ENCODE results near the gene ATP5F1D.

ATP5F1D gene

DNA sequence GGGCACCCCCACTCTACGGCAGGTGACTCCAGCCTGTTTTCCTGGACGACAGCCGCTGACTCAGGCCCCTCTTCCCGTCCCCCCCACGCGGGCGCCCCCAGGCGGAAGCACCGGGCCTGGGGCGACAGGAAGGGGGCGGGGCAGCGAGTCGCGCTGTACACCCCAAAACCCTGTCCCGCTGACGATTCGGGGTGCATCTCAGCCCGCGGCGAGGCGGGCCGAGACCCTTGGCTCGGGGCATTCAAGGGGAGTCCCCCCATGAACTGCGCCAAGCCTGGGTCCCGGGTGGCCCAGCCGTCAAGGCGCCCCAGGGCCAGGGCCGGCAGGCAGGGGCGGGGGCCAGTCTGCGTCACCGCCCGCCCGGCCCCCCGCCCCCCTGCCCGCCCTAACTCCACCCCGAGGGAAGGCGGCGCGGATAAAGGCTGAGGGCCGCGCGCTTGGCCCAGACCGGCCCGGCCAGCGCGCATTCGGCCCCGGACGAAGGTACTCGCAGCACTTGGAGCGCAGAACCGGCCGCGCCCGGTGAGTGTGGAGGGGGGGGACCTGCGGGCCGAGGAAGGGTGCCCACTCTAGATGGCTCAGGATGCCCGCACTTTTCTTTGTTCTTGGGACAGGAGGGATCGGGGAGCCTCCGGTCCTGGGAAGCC is 6.7 kb downstream of the ATP5F1D start, which contains the start of gene MIDN:
Gene MIDN (plus strand): TSS at position 445 of the 647 bp plus-strand sequence. CDS start 1,714 bp downstream, outside the sequence.
- DNase-seq = no peak

DNA sequence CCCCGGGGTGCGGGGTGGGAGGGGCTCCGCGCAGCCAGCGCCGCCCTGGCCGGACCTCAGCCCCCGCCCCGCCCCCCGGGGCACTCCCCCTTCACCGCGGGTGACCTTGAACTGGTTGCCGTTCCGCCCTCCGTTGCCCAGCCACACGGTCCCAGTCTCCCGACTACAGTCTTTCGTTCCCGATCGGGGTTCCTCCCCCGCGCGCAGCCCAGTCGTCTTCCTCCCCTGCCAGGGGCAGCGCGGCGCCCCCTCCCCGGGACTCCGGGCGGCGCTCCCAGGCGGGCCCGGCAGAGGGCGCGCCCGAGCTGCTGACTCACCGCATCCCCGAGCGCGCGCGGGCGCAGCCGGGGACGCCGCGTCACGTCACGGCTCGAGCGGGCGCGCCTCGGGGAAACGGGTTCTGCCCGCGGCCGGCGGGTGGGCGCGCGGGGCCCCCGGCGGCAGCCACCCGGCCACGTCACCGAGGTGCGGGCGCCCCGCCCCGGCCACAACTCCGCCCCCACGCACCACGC is 7.3 kb downstream of the ATP5F1D start:
- peak; percentile 36 for DNase-seq

DNA sequence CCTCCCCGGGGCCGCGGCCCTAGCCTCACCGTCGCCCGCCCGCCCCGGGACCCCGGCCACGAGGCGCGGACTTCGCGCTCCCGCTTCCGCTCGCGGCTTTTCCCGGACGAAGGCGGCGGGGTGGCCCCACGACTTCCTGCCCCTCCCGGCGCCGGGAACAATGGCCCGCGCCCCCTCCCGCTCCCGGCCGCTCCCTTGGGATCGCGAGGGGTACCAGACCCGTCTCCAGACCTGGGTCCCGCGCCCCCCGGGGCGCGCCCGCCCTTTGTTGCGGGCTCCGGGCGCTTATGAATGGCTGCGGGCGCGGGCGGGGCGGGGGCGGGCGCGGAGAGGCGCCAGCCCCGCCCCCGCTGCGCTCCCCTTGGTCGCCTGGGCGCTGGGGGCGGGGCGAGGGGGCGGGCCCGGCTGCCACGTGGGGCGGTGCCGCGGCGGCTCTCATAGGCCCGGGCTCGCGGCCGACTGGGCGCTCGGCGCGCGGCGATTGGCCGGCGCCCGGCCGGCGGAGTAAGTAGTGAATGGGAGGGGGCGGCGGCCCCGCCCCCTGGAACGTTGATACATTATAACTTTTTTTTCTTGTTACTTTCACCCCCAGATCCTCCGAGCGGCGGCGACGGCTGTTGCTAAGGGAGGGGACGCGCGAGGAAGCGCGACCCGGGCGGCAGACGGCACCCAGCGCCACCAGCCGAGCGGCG is 7.9 kb downstream of the ATP5F1D start:
- peak; percentile 82 for DNase-seq

DNA sequence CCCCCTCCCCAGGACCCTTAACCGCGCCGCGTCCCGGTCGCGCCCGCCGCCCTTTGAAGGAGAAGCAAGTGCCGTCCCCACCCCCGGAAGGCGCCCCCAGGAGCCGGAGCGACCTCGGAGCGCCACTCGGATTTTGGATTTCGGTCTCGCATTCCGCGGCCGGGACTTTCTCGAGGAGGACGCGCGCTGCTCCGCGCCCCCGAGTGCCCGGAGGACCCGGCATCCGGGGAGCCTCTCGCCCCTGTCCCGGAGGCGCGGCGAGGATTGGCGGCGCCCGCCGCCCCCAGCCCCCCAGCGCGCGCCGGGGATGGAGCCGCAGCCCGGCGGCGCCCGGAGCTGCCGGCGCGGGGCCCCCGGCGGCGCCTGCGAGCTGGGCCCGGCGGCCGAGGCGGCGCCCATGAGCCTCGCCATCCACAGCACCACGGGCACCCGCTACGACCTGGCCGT is 8.5 kb downstream of the ATP5F1D start:
- DNase-seq = no peak

DNA sequence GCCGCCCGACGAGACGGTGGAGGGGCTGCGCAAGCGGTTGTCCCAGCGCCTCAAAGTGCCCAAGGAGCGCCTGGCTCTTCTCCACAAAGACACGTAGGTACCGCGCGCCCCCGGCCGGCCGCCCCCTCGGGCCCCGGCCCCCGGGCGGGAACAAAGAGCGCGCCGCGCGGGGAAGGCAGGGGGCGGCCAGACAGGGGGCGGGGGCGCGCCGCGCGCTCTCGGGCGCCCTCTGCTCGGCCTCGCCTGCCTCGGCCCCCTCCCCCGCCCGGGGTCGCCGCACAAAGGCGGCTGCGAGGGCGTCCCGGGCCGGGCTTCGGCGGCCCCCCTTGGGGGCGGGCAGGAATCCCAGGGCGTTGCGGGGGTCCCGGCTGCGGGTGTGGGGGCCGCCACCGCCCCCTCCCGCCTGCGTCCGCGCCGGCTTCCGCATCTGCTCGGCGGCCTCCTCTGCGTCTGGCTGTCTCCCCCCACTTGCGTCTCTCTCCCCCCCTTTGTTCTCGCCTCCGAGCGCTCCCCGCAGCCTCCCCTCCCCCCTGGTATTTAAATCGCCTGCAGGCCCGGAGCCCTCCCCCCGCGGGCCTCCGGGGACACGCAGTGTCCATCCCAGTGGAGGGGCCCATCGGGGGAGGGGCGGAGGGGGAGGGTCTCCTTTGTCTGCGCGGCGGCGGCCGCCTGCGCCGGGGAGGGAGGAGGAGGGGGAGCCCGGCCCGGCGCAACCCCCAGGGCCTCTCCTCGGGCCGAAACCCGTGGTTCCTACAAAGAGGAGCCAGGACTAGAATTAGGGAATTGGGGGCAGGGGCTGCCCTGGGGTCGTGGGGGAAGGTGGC is 9.1 kb downstream of the ATP5F1D start:
- peak; percentile 26 for DNase-seq

DNA sequence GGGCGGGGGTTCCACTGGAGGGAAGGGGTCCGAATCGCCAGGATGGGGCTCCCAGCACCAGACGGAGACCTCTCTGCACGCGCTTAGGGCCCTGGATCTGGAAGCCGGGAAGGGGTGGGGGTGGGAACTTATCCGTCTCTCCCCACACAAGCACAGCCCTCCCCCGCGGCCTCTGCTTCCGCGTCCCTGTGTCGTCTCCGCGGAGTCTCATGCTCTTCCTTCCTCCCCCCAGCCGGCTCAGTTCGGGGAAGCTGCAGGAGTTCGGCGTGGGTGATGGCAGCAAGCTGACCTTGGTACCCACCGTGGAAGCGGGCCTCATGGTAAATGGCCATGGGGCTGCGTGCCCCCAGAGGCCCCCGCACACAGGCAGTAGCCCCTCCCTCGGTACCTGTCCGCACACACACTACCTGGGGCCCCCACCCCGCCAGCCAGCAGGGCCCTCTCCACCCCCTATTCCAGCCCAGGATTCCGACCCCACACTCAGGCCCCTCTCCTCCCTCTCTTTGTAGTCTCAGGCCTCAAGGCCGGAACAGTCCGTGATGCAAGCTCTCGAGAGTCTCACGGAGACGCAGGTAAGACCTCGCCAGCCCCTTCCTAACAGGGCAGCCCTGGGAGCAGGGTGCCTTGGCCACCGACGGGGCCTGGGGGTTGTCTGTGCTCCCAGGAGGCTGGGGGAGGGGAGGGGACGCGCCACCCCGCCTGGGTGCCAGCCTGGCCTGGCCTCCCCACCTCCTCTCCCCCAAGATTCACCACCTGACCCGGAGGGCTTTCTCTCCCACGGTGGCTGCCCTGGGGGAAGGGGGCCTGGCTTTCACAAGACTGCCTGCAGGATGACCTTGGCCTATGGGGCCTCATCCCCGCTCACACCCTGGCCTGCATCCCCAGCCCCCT is 10.0 kb downstream of the ATP5F1D start:
- DNase-seq = peak; percentile 7

DNA sequence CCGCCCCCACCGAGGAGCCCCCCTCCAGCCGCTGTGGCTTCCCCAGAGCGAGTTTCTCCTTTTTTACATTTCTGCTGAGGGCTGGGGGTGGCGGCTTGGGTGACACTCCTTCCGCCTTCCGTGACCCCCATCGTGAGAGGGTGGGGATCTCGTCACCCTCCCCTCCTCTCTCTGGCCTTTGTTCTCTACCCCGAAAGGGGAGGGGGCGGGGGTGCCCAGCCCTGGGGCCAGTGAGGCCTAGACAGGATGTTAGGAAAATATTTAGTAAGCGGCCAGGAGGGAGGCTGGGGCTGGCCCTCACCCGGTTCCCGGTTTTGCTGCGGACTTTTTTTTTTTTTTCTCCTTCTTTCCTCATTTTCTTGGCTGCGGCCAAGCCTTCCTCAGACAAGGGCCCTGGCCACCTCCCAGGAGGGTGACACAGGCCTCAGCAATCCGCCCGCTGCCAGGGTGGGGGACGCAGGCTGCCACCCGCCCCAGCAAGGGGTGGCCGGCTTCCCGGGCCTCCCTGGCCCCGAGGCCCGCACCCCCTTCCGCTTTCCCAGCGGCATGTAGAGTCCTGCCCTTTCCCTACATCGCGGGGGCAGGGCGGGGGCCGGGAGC is 10.8 kb downstream of the ATP5F1D start:
- DNase-seq = no peak

DNA sequence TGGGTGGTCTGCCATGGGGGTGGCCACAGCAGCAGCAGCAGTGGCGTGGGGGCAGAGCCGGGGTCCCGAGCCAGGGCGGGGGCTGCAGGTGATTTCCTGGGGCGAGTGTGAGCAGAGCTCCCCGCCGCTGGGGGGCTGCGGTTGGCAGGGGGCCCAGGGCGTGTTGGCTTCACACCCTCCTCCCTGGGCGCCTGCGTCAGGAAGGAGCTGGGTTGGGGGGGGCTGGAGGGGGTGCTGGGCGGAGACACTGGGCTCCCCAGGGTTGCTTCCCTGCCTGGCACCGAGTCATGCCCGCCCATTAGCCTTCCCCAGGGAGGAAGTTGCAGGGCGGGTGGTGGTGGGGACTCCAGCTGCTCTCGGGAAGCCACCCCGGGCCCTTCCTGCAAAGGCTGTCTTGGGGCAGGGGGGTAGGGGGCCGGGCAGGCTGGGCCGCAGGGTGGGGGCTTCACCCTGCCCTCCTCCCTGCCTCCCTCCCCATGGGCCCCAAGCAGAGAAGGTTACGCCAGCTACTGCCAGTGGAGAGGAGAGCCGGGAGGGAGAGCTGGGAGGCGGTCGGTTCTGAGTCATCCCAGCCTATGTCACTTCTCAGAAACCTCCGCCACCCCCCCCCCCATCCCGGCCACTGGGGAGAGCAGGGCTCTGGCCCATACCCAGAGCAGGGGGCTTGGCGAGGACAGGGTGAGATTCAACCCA is 11.4 kb downstream of the ATP5F1D start:
- DNase-seq = peak; percentile 57

DNA sequence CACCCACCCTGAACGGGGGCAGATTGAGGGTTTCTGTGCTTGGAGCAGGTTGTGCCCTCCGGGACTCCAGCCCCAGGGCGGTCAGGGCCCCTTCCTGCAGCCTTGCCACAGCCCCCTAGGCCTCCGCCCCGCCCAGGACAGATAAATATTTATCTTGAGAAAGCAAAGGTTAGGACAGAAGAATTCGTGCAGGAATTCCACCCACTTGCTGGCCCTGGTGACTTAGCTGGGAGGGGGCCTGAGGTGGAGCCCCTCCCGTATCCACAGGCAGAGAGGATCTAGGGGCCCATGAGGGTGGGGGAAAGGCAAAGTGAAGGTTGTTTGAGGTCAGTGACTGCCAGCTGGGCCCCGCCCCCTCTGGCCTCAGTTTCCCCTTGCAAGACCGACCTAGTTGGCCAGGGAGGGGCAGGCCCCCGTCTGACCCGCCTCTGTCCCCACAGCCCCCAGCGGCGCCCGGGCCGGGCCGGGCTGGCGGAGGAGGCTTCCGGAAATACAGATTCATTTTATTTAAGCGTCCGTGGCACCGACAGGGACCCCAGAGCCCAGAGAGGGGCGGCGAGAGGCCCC is 12.0 kb downstream of the ATP5F1D start:
- DNase-seq = no peak

DNA sequence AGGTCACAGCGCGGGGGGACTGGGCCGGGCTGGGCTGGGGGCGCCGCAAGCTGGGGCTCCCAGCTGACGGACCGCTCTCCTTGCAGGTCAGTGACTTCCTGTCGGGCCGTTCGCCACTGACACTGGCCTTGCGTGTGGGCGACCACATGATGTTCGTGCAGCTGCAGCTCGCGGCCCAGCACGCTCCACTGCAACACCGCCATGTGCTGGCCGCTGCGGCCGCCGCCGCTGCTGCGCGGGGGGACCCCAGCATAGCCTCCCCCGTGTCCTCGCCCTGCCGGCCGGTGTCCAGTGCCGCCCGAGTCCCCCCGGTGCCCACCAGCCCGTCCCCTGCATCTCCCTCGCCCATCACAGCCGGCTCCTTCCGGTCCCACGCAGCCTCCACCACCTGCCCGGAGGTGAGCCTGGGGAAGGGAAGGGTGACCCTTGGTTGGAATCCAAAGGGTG is 12.6 kb downstream of the ATP5F1D start:
- no peak for DNase-seq

DNA sequence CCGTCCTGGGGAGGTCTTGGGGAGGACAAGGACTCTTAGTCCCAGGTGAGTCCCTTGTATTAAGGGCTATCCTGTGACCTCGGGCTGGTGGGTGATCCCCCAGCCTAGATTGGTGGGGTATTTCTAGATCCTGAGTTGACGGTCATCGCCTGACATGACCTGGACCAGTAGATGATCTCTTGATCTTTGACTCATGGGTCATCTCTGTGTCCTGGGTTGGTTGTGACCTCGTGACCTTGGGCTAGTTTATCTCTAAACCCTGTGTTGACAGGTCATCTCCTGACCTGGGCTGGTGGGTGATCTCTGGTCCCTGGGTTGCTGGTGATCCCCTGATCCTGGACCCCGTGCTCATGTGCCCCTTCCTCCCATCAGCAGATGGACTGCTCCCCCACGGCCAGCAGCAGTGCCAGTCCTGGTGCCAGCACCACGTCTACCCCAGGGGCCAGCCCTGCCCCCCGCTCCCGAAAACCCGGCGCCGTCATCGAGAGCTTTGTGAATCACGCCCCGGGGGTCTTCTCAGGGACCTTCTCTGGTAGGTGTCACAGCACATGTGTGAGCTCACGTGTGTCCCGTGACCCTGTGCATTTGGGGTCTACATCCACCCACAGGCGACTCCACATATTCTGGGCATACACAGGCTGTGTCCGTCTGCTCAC is 13.1 kb downstream of the ATP5F1D start:
- no peak for DNase-seq

DNA sequence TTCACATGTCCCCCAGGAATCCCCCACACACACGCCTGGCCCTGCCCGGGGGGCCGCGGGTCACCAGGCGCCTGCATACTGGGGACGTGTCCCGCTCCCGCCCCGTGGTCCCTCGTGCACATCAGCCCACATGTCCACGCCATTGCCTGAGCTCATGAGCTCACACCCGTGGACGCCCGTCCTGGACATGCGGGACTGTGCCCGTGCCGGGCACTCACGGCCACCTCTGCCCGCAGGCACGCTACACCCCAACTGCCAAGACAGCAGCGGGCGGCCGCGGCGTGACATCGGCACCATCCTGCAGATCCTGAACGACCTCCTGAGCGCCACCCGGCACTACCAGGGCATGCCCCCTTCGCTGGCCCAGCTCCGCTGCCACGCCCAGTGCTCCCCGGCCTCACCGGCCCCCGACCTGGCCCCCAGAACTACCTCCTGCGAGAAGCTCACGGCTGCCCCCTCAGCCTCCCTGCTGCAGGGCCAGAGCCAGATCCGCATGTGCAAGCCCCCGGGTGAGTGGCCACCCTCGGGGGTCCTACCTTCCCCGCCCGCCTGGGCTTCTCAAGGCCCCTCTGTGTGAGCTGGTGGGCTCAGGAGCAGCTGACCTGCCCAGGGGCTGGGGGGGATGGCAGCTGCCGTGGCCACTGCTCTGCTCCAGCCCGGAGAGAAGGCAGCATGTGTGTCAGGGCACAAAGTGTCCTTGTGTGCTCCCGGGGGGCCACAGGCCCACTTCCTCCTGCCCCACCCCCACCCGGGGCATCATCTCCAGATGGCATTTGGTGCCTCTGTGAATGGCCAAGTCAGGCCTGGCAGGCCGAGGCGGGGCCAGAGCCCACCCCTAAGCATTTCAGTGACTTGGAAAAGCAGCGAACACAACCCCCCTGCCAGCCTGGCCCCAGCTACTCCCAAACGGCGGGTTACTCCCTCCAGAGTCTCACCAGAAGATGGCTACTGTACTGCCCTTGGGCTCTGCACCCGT is 13.9 kb downstream of the ATP5F1D start:
- DNase-seq = no peak

DNA sequence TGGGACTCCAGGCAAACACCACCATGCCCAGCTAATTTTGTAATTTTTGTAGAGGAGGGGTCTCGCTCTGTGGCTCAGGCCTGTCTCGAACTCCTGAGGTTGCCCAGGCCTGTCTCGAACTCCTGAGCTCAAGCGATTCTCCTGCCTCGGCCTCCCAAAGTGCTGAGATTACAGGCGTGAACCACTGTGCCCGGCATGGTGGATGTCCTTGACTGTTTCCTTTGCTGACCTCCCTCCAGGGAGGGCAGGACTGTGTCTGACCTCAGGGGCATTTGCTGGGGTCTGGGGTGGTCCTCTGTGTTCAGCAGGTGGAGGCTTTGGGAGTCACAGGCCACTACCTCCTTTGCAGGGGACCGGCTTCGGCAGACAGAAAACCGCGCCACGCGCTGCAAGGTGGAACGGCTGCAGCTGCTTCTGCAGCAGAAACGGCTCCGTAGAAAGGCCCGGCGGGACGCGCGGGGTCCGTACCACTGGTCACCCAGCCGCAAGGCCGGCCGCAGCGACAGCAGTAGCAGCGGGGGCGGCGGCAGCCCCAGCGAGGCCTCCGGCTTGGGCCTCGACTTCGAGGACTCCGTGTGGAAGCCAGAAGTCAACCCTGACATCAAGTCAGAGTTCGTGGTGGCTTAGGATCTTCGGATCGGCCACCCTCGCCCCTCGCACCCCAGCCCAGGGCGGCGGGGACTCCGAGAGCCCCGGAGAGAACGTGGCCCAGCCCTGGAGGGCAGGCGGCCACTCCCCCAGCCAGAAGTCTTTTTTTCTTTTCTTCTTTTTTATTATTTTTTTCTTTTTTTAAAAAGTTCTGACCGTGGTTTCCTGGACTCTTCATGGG is 15.3 kb downstream of the ATP5F1D start:
- no peak for DNase-seq

DNA sequence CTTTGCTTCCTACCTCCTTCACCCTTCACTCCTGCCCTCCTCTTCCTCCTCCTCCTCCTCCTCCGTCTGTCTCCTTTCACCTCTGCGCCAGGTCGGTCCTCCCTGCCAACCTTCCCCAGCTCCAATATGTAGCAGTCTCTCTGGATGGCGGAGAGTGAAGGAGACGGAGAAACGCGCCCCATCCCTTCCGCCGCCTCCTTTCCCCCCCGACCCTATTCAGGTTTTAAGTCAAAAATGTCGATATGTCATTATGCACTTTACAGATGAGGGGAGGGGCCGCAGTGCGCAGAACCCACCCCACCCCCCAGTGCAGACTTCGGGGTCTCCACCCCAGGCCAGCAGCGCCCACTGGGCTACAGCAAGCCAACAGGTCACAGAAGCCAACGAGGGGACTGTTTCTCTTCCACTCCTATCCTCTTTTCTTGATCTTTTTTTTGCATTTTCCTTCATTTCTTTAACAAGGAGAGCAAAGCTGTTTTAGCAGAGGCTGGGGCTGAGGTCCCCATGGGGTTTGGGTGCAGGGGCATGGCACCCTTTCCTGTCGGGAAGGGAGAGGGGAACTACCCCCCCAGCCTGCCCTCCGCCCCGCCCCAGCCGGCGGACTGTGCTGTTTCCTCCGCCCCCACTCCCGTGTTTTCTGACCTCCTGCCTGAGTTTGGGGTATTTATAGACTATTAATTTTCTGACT is 16.1 kb downstream of the ATP5F1D start:
- no peak for DNase-seq

DNA sequence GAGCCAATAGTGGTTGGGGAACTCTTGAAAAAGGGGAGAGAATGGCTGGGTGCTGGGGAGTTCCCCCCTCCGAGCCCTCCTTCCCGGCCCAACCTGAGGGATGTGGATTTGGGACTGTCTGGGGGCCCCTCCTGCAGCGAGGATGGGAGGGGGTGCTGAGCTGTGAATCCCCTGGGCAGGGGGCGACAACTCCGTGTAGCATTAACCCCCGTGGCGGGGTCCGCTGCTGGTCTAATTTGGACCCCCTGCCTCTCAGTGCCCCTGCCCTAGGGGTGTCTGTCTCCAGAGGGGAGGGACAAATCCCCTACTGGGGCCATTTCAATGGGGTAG is 16.6 kb downstream of the ATP5F1D start:
- no peak for DNase-seq

DNA sequence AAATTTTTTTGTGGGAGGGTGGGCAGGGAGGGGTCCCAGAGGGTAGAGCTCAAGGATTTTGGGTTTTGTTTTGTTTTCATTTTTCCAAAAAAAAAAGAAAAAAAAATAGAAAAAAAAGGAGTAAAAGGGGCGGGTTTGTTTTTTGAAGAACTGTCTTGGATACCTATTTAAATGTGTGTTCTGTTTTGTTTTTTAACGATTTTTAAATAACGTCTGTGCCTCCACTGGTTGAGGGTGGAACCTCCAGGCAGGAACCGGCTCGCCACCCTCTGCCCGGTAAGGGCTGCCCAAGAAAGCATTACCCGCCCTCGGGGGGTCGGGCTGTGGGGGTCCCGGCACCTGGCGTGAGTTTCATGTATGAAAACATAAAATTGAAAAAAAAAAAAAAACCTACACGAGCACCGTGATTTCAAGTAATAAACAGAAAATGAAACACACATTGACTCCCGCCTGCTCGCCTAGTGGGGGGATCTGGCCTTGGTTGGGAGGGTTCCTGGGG is 17.2 kb downstream of the ATP5F1D start:
- DNase-seq = no peak

DNA sequence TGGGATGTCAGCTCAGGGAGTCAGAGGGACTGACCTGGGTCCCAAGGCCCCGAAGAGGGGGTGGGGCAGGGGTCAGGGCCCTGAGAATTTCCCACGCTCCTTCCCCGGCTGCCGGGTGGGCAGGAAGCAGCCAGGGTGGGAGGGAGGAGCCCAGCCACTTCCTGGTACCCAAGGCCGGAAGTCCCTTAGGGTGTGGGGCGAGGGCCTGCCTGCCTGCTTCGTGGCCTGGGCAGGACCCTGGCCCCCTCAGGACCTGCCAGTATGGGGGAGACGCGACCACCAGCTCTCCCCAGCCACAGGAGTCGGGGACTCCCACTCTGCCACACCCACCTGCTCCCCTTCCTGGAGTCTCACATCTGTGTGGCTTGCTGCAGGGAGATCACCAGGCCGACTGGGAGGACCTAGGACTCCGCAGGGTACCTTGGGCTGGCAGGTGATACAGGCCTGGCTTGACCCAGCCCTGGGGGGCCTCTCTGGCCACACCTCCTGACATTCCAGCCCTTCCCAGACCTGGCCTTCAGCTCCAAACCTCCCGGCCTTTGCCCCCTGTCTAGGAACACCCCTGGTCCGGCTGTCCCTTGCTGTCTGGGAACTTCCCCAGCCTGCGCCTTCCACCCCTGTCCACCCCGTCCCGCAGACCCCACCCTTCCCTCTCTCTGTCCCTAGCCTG is 17.8 kb downstream of the ATP5F1D start:
- no peak for DNase-seq
